ENCODE data around the gene RPS29.

The RPS29 gene

GRCh38 chr14:49579841-49580240 lies 6.3 kb downstream of the RPS29 start:
- no peaks in the 10 kb centered on the region for H3K9me3 ChIP-seq (ENCODE audit: control insufficient read depth in 2 of 2, low read length in 2 of 2)
- H3K4me3 ChIP-seq (ENCODE audit: low read length in 2 of 2), result no peak overlapping the region
- no peak overlapping the region for H3K9ac ChIP-seq (ENCODE audit: low read length in 2 of 2)
- peaks cover 15 to 20% of the 10 kb centered on the region in 2 donors for H3K36me3 ChIP-seq (ENCODE audit: control insufficient read depth in 2 of 2, insufficient read depth in 2 of 2, low read length in 2 of 2)
- H3K4me1 ChIP-seq (ENCODE audit: control insufficient read depth, insufficient read depth, low read length), result peaks cover 10% of the 10 kb centered on the region
- no peaks in the 10 kb centered on the region for H3K27me3 ChIP-seq (ENCODE audit: control insufficient read depth in 1 of 2, insufficient read depth in 2 of 2, low read length in 2 of 2)
- H3K27ac ChIP-seq (ENCODE audit: low read length), result no peak overlapping the region

GRCh38 chr14:49578141-49578540 lies 8.0 kb downstream of the RPS29 start:
- Histone ChIP-seq H3K27me3 (ENCODE audit: control insufficient read depth in 1 of 2, insufficient read depth in 2 of 2, low read length in 2 of 2) (no peaks in the 10 kb centered on the region), H3K36me3 (ENCODE audit: control insufficient read depth in 2 of 2, insufficient read depth in 2 of 2, low read length in 2 of 2) (peaks cover 7 to 14% of the 10 kb centered on the region in 2 donors), H3K4me1 (ENCODE audit: control insufficient read depth, insufficient read depth, low read length) (no peaks in the 10 kb centered on the region), H3K9ac (ENCODE audit: low read length in 2 of 2) (no peak overlapping the region), H3K4me3 (ENCODE audit: low read length in 2 of 2) (no peak overlapping the region), H3K27ac (ENCODE audit: low read length) (no peak overlapping the region), H3K9me3 (ENCODE audit: control insufficient read depth in 2 of 2, low read length in 2 of 2) (no peaks in the 10 kb centered on the region)

GRCh38 chr14:49574038-49574437 lies 12.1 kb downstream of the RPS29 start:
- H3K4me3 ChIP-seq (ENCODE audit: low read length in 2 of 2), result no peak overlapping the region
- H3K27ac ChIP-seq (ENCODE audit: low read length), result no peak overlapping the region
- H3K9ac ChIP-seq (ENCODE audit: low read length in 2 of 2), result no peak overlapping the region

GRCh38 chr14:49569281-49569680 lies 16.9 kb downstream of the RPS29 start:
- Histone ChIP-seq H3K27me3 (ENCODE audit: control insufficient read depth in 1 of 2, insufficient read depth in 2 of 2, low read length in 2 of 2) (no peaks in the 10 kb centered on the region), H3K4me3 (ENCODE audit: low read length in 2 of 2) (no peak overlapping the region), H3K27ac (ENCODE audit: low read length) (no peak overlapping the region), H3K9ac (ENCODE audit: low read length in 2 of 2) (no peak overlapping the region), H3K9me3 (ENCODE audit: control insufficient read depth in 2 of 2, low read length in 2 of 2) (no peaks in the 10 kb centered on the region), H3K36me3 (ENCODE audit: control insufficient read depth in 2 of 2, insufficient read depth in 2 of 2, low read length in 2 of 2) (no peaks in the 10 kb centered on the region), H3K4me1 (ENCODE audit: control insufficient read depth, insufficient read depth, low read length) (no peaks in the 10 kb centered on the region)

More at GRCh38 chr14:49574038-49574437, 12.1 kb downstream of the RPS29 start:
- H3K36me3 ChIP-seq (ENCODE audit: control insufficient read depth in 2 of 2, insufficient read depth in 2 of 2, low read length in 2 of 2), result peaks cover 7% of the 10 kb centered on the region in 2 donors
- H3K4me1 ChIP-seq (ENCODE audit: control insufficient read depth, insufficient read depth, low read length), result no peaks in the 10 kb centered on the region
- no peaks in the 10 kb centered on the region for H3K9me3 ChIP-seq (ENCODE audit: control insufficient read depth in 2 of 2, low read length in 2 of 2)
- H3K27me3 ChIP-seq (ENCODE audit: control insufficient read depth in 1 of 2, insufficient read depth in 2 of 2, low read length in 2 of 2), result no peaks in the 10 kb centered on the region

GRCh38 chr14:49566714-49567113 lies 19.5 kb downstream of the RPS29 start:
- H3K9me3 ChIP-seq (ENCODE audit: control insufficient read depth in 2 of 2, low read length in 2 of 2), result no peaks in the 10 kb centered on the region
- no peaks in the 10 kb centered on the region for H3K27me3 ChIP-seq (ENCODE audit: control insufficient read depth in 1 of 2, insufficient read depth in 2 of 2, low read length in 2 of 2)
- no peak overlapping the region for H3K4me3 ChIP-seq (ENCODE audit: low read length in 2 of 2)
- H3K9ac ChIP-seq (ENCODE audit: low read length in 2 of 2), result no peak overlapping the region
- H3K36me3 ChIP-seq (ENCODE audit: control insufficient read depth in 2 of 2, insufficient read depth in 2 of 2, low read length in 2 of 2), result no peaks in the 10 kb centered on the region
- no peak overlapping the region for H3K27ac ChIP-seq (ENCODE audit: low read length)
- no peaks in the 10 kb centered on the region for H3K4me1 ChIP-seq (ENCODE audit: control insufficient read depth, insufficient read depth, low read length)

GRCh38 chr14:49559979-49560768 lies 26.0 kb downstream of the RPS29 start:
- Histone ChIP-seq H3K27me3 (ENCODE audit: control insufficient read depth in 1 of 2, insufficient read depth in 2 of 2, low read length in 2 of 2) (no peaks in the 10 kb centered on the region), H3K9ac (ENCODE audit: low read length in 2 of 2) (no peak overlapping the region), H3K27ac (ENCODE audit: low read length) (no peak overlapping the region), H3K9me3 (ENCODE audit: control insufficient read depth in 2 of 2, low read length in 2 of 2) (no peaks in the 10 kb centered on the region), H3K4me3 (ENCODE audit: low read length in 2 of 2) (no peak overlapping the region), H3K4me1 (ENCODE audit: control insufficient read depth, insufficient read depth, low read length) (no peaks in the 10 kb centered on the region), H3K36me3 (ENCODE audit: control insufficient read depth in 2 of 2, insufficient read depth in 2 of 2, low read length in 2 of 2) (no peaks in the 10 kb centered on the region)

GRCh38 chr14:49553892-49554291 lies 32.3 kb downstream of the RPS29 start:
- Histone ChIP-seq H3K9me3 (ENCODE audit: control insufficient read depth in 2 of 2, low read length in 2 of 2) (no peaks in the 10 kb centered on the region), H3K4me3 (ENCODE audit: low read length in 2 of 2) (no peak overlapping the region), H3K27me3 (ENCODE audit: control insufficient read depth in 1 of 2, insufficient read depth in 2 of 2, low read length in 2 of 2) (no peaks in the 10 kb centered on the region), H3K27ac (ENCODE audit: low read length) (no peak overlapping the region), H3K36me3 (ENCODE audit: control insufficient read depth in 2 of 2, insufficient read depth in 2 of 2, low read length in 2 of 2) (no peaks in the 10 kb centered on the region), H3K4me1 (ENCODE audit: control insufficient read depth, insufficient read depth, low read length) (no peaks in the 10 kb centered on the region), H3K9ac (ENCODE audit: low read length in 2 of 2) (no peak overlapping the region)

- no peaks in the 10 kb centered on the region for H3K36me3 ChIP-seq (ENCODE audit: control insufficient read depth in 2 of 2, insufficient read depth in 2 of 2, low read length in 2 of 2)
- no peak overlapping the region for H3K4me3 ChIP-seq (ENCODE audit: low read length in 2 of 2)
- H3K4me1 ChIP-seq (ENCODE audit: control insufficient read depth, insufficient read depth, low read length), result no peaks in the 10 kb centered on the region
- H3K9ac ChIP-seq (ENCODE audit: low read length in 2 of 2), result no peak overlapping the region
- H3K27ac ChIP-seq (ENCODE audit: low read length), result no peak overlapping the region
- H3K27me3 ChIP-seq (ENCODE audit: control insufficient read depth in 1 of 2, insufficient read depth in 2 of 2, low read length in 2 of 2), result no peaks in the 10 kb centered on the region
- no peaks in the 10 kb centered on the region for H3K9me3 ChIP-seq (ENCODE audit: control insufficient read depth in 2 of 2, low read length in 2 of 2)
Measured at GRCh38 chr14:49553106-49553505, 33.1 kb downstream of the RPS29 start.

GRCh38 chr14:49551569-49551968 lies 34.6 kb downstream of the RPS29 start:
- H3K36me3 ChIP-seq (ENCODE audit: control insufficient read depth in 2 of 2, insufficient read depth in 2 of 2, low read length in 2 of 2), result no peaks in the 10 kb centered on the region
- H3K4me1 ChIP-seq (ENCODE audit: control insufficient read depth, insufficient read depth, low read length), result no peaks in the 10 kb centered on the region

GRCh38 chr14:49550286-49551184 lies 35.6 kb downstream of the RPS29 start:
- H3K27ac ChIP-seq (ENCODE audit: low read length), result no peak overlapping the region
- H3K36me3 ChIP-seq (ENCODE audit: control insufficient read depth in 2 of 2, insufficient read depth in 2 of 2, low read length in 2 of 2), result no peaks in the 10 kb centered on the region
- no peaks in the 10 kb centered on the region for H3K9me3 ChIP-seq (ENCODE audit: control insufficient read depth in 2 of 2, low read length in 2 of 2)
- no peak overlapping the region for H3K4me3 ChIP-seq (ENCODE audit: low read length in 2 of 2)
- no peaks in the 10 kb centered on the region for H3K4me1 ChIP-seq (ENCODE audit: control insufficient read depth, insufficient read depth, low read length)
- no peak overlapping the region for H3K9ac ChIP-seq (ENCODE audit: low read length in 2 of 2)
- H3K27me3 ChIP-seq (ENCODE audit: control insufficient read depth in 1 of 2, insufficient read depth in 2 of 2, low read length in 2 of 2), result no peaks in the 10 kb centered on the region

More at GRCh38 chr14:49551569-49551968, 34.6 kb downstream of the RPS29 start:
- Histone ChIP-seq H3K4me3 (ENCODE audit: low read length in 2 of 2) (no peak overlapping the region), H3K27me3 (ENCODE audit: control insufficient read depth in 1 of 2, insufficient read depth in 2 of 2, low read length in 2 of 2) (no peaks in the 10 kb centered on the region), H3K27ac (ENCODE audit: low read length) (no peak overlapping the region), H3K9me3 (ENCODE audit: control insufficient read depth in 2 of 2, low read length in 2 of 2) (no peaks in the 10 kb centered on the region), H3K9ac (ENCODE audit: low read length in 2 of 2) (no peak overlapping the region)

Data from stomach smooth muscle (tissue), 2 donors.